ENCODE results near the gene GNAQ. TPM values are rescaled to one million over a fixed set of nuclear protein-coding genes. Genes with fewer than 3 reads are reported as not detected.
"Not testable (repeated sequence)": the region's sequence is repeated elsewhere in the genome, so short reads cannot be mapped to it uniquely, and the experiment has no call there.

The GNAQ gene
- total RNA-seq, 4 donors from 2014 or later = 64.0 to 80.4 (median 69.2) TPM

GRCh38 chr9:78064075-78064474 lies 32.5 kb upstream of the GNAQ start:
- TF ChIP-seq EP300 (IDR thresholded peaks at IDR 0.05) (no peak), POLR2A (IDR thresholded peaks at IDR 0.05; ENCODE audit: low read depth) (no peak), POLR2AphosphoS5 (IDR thresholded peaks at IDR 0.05) (no peak), CTCF (IDR thresholded peaks at IDR 0.05) (no peak)
- no peaks in the 10 kb centered on the region for H3K27me3 ChIP-seq
- no peak for DNase-seq (ENCODE audit: extremely low spot score)
- peaks cover 0 to under 1% (median 0%) of the 10 kb centered on the region in 4 donors for H3K9me3 ChIP-seq
- H3K4me3 ChIP-seq = no peak overlapping the region
- 42% methylated on average over 3 of the region's 3 CpGs for WGBS
- intact Hi-C loops (cut with DNase I) = no loop called here
- no peak overlapping the region for H3K27ac ChIP-seq (replicated peaks in 1 of 4)
- no peaks in the 10 kb centered on the region for H3K36me3 ChIP-seq
- peaks cover 0 to 9% (median 2%) of the 10 kb centered on the region in 4 donors for H3K4me1 ChIP-seq

GRCh38 chr9:78062710-78063109 lies 31.1 kb upstream of the GNAQ start:
- WGBS = 97% methylated on average over 3 of the region's 3 CpGs
- no peak overlapping the region for H3K4me3 ChIP-seq

GRCh38 chr9:78054218-78054617 lies 22.6 kb upstream of the GNAQ start:
- intact Hi-C loops (cut with DNase I); H3K4me3 ChIP-seq; DNase-seq (ENCODE audit: extremely low spot score); H3K27ac ChIP-seq (replicated peaks in 1 of 4); H3K9me3 ChIP-seq; H3K27me3 ChIP-seq; H3K4me1 ChIP-seq; H3K36me3 ChIP-seq: not testable (repeated sequence)
- 79% methylated on average over 6 of the region's 7 CpGs for WGBS

More at GRCh38 chr9:78062710-78063109, 31.1 kb upstream of the GNAQ start:
- H3K9me3 ChIP-seq = peaks cover 0 to 4% (median 0%) of the 10 kb centered on the region in 4 donors
- intact Hi-C loops (cut with DNase I) = no loop called here
- TF ChIP-seq EP300 (IDR thresholded peaks at IDR 0.05) (no peak), POLR2A (IDR thresholded peaks at IDR 0.05; ENCODE audit: low read depth) (no peak), POLR2AphosphoS5 (IDR thresholded peaks at IDR 0.05) (no peak), CTCF (IDR thresholded peaks at IDR 0.05) (no peak)
- H3K27ac ChIP-seq (replicated peaks in 1 of 4) = no peak overlapping the region
- no peak for DNase-seq (ENCODE audit: extremely low spot score)
- H3K4me1 ChIP-seq = peaks cover 0 to 9% (median 2%) of the 10 kb centered on the region in 4 donors
- no peaks in the 10 kb centered on the region for H3K36me3 ChIP-seq
- no peaks in the 10 kb centered on the region for H3K27me3 ChIP-seq

- Histone ChIP-seq H3K4me3 (no peak overlapping the region), H3K4me1 (no peaks in the 10 kb centered on the region), H3K9me3 (no peaks in the 10 kb centered on the region), H3K27ac (replicated peaks in 1 of 4) (no peak overlapping the region), H3K27me3 (no peaks in the 10 kb centered on the region), H3K36me3 (no peaks in the 10 kb centered on the region)
- no peak for DNase-seq (ENCODE audit: extremely low spot score)
- WGBS = 97% methylated on average over 2 of the region's 3 CpGs
- intact Hi-C loops (cut with DNase I) = no loop called here
- TF ChIP-seq EP300 (IDR thresholded peaks at IDR 0.05) = no peak
- TF ChIP-seq POLR2A (IDR thresholded peaks at IDR 0.05; ENCODE audit: low read depth) = no peak
- TF ChIP-seq POLR2AphosphoS5 (IDR thresholded peaks at IDR 0.05) = no peak
- TF ChIP-seq CTCF (IDR thresholded peaks at IDR 0.05) = no peak
Measured at GRCh38 chr9:78053627-78054026, 22.0 kb upstream of the GNAQ start.

GRCh38 chr9:78050421-78050820 lies 18.8 kb upstream of the GNAQ start:
- Histone ChIP-seq H3K9me3 (no peaks in the 10 kb centered on the region), H3K27ac (replicated peaks in 1 of 4) (no peak overlapping the region), H3K4me3 (no peak overlapping the region), H3K27me3 (no peaks in the 10 kb centered on the region), H3K36me3 (no peaks in the 10 kb centered on the region), H3K4me1 (peaks cover 0 to 3% (median 0%) of the 10 kb centered on the region in 4 donors)
- DNase-seq (ENCODE audit: extremely low spot score) = no peak
- intact Hi-C loops (cut with DNase I) = no loop called here
- TF ChIP-seq EP300 (IDR thresholded peaks at IDR 0.05) = no peak
- TF ChIP-seq POLR2AphosphoS5 (IDR thresholded peaks at IDR 0.05) = no peak
- TF ChIP-seq POLR2A (IDR thresholded peaks at IDR 0.05; ENCODE audit: low read depth) = no peak
- no peak for TF ChIP-seq CTCF (IDR thresholded peaks at IDR 0.05)
